Measurements from ENCODE around the gene SLC49A3.

DNA sequence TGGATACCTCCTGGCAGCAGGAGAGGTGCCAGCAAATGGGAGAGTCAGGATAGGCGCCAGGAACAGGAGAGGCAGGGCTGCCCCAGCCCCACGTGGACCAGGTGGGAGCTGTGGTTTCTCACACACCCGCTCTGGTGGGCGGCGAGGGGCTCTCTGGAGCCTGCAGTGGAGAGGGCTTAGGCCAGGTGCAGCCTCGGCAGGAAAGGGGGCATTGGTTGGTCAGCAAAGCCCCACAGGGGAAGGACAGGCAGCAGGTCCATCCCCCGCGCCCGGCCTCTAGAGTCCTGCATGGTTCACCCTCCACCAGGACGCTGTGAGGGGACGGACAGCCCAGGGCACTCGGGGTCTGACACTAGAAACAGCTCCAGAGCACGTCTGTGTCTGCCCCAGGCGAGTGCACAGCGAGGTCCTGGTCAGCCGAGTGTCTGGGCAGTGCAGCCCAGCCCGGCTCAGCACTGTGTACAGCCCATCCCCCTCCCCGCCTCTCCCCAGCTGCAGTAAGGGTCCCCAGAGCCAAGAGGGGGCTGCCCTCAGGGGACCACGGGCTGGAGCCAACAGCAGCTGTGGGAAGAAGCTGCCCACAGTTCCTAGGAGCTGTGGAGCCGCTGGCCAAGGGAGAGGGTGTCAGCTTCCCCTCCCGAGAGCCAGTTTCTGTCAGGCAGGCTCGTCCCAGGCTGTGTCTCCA lies 23.1 kb downstream of the SLC49A3 start:
- no peak for TF ChIP-seq EZH2 (IDR thresholded peaks at IDR 0.05; ENCODE audit: borderline replicate concordance, low read depth, low read length, poor library complexity, severe bottlenecking)
- TF ChIP-seq, protein P1, sequence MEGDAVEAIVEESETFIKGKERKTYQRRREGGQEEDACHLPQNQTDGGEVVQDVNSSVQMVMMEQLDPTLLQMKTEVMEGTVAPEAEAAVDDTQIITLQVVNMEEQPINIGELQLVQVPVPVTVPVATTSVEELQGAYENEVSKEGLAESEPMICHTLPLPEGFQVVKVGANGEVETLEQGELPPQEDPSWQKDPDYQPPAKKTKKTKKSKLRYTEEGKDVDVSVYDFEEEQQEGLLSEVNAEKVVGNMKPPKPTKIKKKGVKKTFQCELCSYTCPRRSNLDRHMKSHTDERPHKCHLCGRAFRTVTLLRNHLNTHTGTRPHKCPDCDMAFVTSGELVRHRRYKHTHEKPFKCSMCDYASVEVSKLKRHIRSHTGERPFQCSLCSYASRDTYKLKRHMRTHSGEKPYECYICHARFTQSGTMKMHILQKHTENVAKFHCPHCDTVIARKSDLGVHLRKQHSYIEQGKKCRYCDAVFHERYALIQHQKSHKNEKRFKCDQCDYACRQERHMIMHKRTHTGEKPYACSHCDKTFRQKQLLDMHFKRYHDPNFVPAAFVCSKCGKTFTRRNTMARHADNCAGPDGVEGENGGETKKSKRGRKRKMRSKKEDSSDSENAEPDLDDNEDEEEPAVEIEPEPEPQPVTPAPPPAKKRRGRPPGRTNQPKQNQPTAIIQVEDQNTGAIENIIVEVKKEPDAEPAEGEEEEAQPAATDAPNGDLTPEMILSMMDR (conservative IDR thresholded peaks at IDR 0.05; ENCODE audit: low read depth, low read length): no peak

Measured in A673 (cell line).